NCI-H446 (cell line): ENCODE measurements around the gene ARL3.
"Not testable (repeated sequence)": the region's sequence is repeated elsewhere in the genome, so short reads cannot be mapped to it uniquely, and the experiment has no call there.

ENCODE experiments used
- DNase-seq, 2 experiments: peaks; one replicate each; lab custom pipeline; 2025; lab: John Stamatoyannopoulos, UW

The ARL3 gene

GRCh38 chr10:102673236-102673818 lies 40.9 kb downstream of the ARL3 start:
- DNase-seq, result no peak

- DNase-seq, result no peak
Observed at GRCh38 chr10:102670871-102671434, 43.2 kb downstream of the ARL3 start.

GRCh38 chr10:102670065-102670670 lies 44.0 kb downstream of the ARL3 start:
- DNase-seq, result no peak

GRCh38 chr10:102669206-102670064 lies 44.8 kb downstream of the ARL3 start:
- DNase-seq, result no peak

- no peak for DNase-seq
Observed at GRCh38 chr10:102668326-102669107, 45.7 kb downstream of the ARL3 start.

- not testable (repeated sequence) for DNase-seq
Observed at GRCh38 chr10:102667411-102667810, 46.8 kb downstream of the ARL3 start.

- no peak for DNase-seq
Observed at GRCh38 chr10:102665904-102666509, 48.2 kb downstream of the ARL3 start.

- no peak for DNase-seq
Observed at GRCh38 chr10:102661658-102662028, 52.6 kb downstream of the ARL3 start.

GRCh38 chr10:102660888-102661657 lies 53.1 kb downstream of the ARL3 start:
- no peak for DNase-seq

- DNase-seq, result no peak
Observed at GRCh38 chr10:102658802-102659201, 55.4 kb downstream of the ARL3 start.

GRCh38 chr10:102657984-102658724 lies 56.0 kb downstream of the ARL3 start:
- DNase-seq, result no peak

GRCh38 chr10:102657451-102657850 lies 56.7 kb downstream of the ARL3 start:
- DNase-seq, result no peak

GRCh38 chr10:102656791-102657371 lies 57.3 kb downstream of the ARL3 start:
- no peak for DNase-seq

- no peak for DNase-seq
Observed at GRCh38 chr10:102656026-102656425, 58.2 kb downstream of the ARL3 start.

- no peak for DNase-seq
Observed at GRCh38 chr10:102654969-102655368, 59.2 kb downstream of the ARL3 start.

- DNase-seq, result no peak
Observed at GRCh38 chr10:102654566-102654965, 59.6 kb downstream of the ARL3 start.

- DNase-seq, result no peak
Observed at GRCh38 chr10:102653060-102653459, 61.1 kb downstream of the ARL3 start.

- no peak for DNase-seq
Observed at GRCh38 chr10:102652170-102652916, 61.9 kb downstream of the ARL3 start.
